Measurements from ENCODE around the gene CLCN3.
"Not testable (repeated sequence)": the region's sequence is repeated elsewhere in the genome, so short reads cannot be mapped to it uniquely, and the experiment has no call there.

CLCN3 gene

DNA sequence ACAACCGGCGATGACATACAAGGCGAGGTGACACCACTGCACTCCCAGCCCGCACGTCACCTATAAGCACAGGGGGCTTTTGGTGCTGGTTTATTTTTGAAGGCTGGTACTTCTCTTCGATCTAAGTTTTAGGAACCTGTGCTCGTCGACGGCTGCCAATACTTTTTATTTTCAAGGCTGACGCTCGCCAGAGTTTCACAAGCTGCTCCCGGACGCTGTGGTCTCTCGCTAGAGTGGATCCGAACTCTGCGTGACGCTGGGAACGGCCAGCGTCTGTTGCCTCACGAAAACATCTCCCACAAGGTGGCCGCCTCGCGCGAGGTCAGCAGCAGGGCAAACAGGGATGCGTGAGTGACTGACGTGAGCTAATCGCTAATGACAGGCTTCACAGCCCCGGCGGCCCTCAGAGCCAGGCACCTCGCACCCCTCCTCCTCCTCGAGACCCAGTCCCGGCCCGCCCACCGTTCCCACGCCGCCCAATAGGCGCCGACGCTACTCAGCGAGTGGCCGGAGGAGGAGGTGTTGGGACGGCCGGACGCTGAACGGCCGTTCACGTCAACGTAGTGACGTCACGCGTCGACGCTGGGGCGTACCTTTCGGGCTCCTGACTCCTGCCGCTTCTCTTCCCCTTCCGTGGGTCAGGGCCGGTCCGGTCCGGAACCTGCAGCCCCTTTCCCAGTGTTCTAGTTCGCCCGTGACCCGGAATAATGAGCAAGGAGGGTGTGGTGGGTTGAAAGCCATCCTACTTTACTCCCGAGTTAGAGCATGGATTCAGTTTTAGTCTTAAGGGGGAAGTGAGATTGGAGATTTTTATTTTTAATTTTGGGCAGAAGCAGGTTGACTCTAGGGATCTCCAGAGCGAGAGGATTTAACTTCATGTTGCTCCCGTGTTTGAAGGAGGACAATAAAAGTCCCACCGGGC is at the start of gene CLCN3:
CLCN3 (plus strand) TSS at position 621 of the 922 bp plus-strand sequence. CDS start 15,351 bp downstream, outside the sequence.
- ATAC-seq (replicated peaks) (peak; percentile 89 to 92), DNase-seq (peak; percentile 96)
- Mint-ChIP-seq H3K4me3 (peak within 1 kb of the TSS; percentile 93 to 96), H3K36me3 (peaks cover 2 to 7% of the 10 kb centered on the region in 2 donors), H3K27me3 (no peaks in the 10 kb centered on the region), H3K4me1 (peaks cover 15 to 31% of the 10 kb centered on the region in 2 donors), H3K27ac (peak within 1 kb of the TSS; percentile 99), H3K9me3 (no peaks in the 10 kb centered on the region)

DNA sequence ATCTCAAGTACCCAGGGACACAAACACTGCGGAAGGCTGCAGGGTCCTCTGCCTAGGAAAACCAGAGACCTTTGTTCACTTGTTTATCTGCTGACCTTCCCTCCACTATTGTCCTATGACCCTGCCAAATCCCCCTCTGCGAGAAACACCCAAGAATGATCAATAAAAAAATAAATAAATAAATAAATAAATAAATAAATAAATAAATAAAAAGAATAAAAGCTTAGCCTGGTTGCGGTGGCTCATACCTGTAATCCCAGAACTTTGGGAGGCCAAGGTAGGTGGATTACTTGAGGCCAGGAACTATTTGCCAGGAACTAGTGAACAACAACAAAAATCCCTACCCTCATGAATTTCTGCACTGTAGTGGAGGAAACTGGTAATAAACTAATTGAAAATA is 49.4 kb upstream of the CLCN3 start:
- Mint-ChIP-seq H3K4me1 (peaks cover 27 to 41% of the 10 kb centered on the region in 2 donors), H3K36me3 (peaks cover 40 to 45% of the 10 kb centered on the region in 2 donors)
- H3K4me3 Mint-ChIP-seq; H3K27ac Mint-ChIP-seq; H3K27me3 Mint-ChIP-seq; ATAC-seq (replicated peaks); H3K9me3 Mint-ChIP-seq; DNase-seq: not testable (repeated sequence)

GRCh38 chr4:169571435-169571834 is 48.9 kb upstream of the CLCN3 start:
- DNase-seq (no peak), ATAC-seq (replicated peaks) (no peak)
- Mint-ChIP-seq H3K4me3 (no peak overlapping the region), H3K4me1 (peaks cover 26 to 39% of the 10 kb centered on the region in 2 donors), H3K27me3 (no peaks in the 10 kb centered on the region), H3K36me3 (peaks cover 39 to 46% of the 10 kb centered on the region in 2 donors), H3K9me3 (no peaks in the 10 kb centered on the region), H3K27ac (no peak overlapping the region)

- Mint-ChIP-seq H3K27ac (peak overlapping the region; percentile 76), H3K9me3 (no peaks in the 10 kb centered on the region), H3K4me3 (no peak overlapping the region), H3K27me3 (no peaks in the 10 kb centered on the region), H3K4me1 (peaks cover 25 to 36% of the 10 kb centered on the region in 2 donors), H3K36me3 (peaks cover 40 to 46% of the 10 kb centered on the region in 2 donors)
- ATAC-seq (replicated peaks) (peak; percentile 63 to 69), DNase-seq (no peak)
Observed at GRCh38 chr4:169573889-169574288, 46.5 kb upstream of the CLCN3 start.

DNA sequence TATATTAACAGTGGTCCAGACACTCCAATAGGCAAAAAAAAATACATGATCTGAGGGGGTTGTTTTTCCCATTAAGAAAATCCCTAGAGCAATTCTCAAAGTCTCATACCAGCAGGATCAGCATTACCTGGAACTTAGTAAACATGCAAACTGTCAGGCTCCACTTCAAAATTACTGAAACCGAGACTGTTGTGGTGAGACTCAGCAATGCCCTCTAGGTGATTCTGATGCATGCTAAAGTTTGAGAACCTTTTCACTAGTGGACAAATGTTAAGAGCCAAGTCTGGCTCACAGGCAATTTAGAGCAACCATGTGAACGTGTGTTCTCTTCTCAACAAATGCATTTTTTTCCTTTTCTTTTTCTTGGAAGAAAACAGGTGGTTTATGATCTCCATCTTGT is 38.2 kb upstream of the CLCN3 start:
- no peaks in the 10 kb centered on the region for H3K4me1 Mint-ChIP-seq
- no peaks in the 10 kb centered on the region for H3K27me3 Mint-ChIP-seq
- peak; percentile 16 to 31 for ATAC-seq (replicated peaks)
- no peak overlapping the region for H3K27ac Mint-ChIP-seq
- H3K4me3 Mint-ChIP-seq, result no peak overlapping the region
- H3K9me3 Mint-ChIP-seq, result no peaks in the 10 kb centered on the region
- peaks cover 6 to 32% of the 10 kb centered on the region in 2 donors for H3K36me3 Mint-ChIP-seq
- no peak for DNase-seq

DNA sequence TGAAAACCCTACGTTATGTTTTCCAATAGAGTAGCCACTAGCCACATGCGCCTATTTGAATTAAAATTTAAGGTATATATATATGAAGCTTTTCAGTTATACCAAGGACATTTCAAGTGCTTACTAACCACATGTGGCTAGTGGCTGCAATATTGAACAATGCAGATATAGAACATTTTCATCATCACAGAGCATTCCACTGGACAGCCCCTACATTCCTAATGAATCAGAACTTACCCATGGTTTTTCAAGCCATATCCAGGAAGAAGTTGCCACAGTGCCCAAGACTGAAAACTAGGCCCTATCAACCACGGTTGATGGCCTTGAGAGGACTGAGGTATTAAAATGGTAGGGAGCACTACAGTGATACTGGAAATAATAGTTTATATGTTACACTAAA is 37.7 kb upstream of the CLCN3 start:
- peaks cover 6 to 32% of the 10 kb centered on the region in 2 donors for H3K36me3 Mint-ChIP-seq
- DNase-seq (no peak), ATAC-seq (replicated peaks) (no peak)
- H3K27ac Mint-ChIP-seq, result no peak overlapping the region
- no peaks in the 10 kb centered on the region for H3K9me3 Mint-ChIP-seq
- H3K27me3 Mint-ChIP-seq, result no peaks in the 10 kb centered on the region
- H3K4me3 Mint-ChIP-seq, result no peak overlapping the region
- no peaks in the 10 kb centered on the region for H3K4me1 Mint-ChIP-seq

GRCh38 chr4:169583563-169583962 is 36.8 kb upstream of the CLCN3 start:
- Mint-ChIP-seq H3K27me3 (no peaks in the 10 kb centered on the region), H3K9me3 (no peaks in the 10 kb centered on the region), H3K4me1 (no peaks in the 10 kb centered on the region), H3K27ac (no peak overlapping the region), H3K36me3 (peaks cover 6 to 32% of the 10 kb centered on the region in 2 donors), H3K4me3 (no peak overlapping the region)
- ATAC-seq (replicated peaks) (no peak), DNase-seq (no peak)

DNA sequence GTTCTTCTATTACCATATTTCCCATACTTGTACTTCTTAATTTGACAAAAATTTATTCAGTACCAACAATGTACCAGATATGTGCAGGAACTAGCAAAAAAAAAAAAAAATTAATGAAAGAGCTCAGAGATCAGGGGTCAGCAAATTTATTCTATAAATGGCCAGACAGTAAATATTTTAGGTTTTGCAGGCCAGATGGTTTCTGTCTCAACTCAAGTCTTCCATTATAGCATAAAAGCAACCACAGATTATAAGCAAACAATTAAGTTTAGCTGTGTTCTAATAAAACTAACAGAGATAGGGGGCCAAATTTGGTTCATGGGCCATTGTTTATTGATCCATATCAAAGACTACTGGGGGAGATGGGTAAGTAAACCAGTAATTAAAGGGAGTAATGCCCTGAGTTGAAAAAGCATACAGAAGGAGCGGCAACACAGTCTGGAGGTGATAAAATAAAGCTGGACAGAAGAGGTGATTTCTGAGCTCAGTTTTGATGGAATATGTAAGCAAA is 27.3 kb upstream of the CLCN3 start:
- no peak overlapping the region for H3K4me3 Mint-ChIP-seq
- no peak for ATAC-seq (replicated peaks)
- no peak overlapping the region for H3K27ac Mint-ChIP-seq
- H3K9me3 Mint-ChIP-seq, result no peaks in the 10 kb centered on the region
- H3K36me3 Mint-ChIP-seq, result peaks cover 16 to 35% of the 10 kb centered on the region in 2 donors
- H3K4me1 Mint-ChIP-seq, result peaks cover 0 to under 1% of the 10 kb centered on the region in 2 donors
- H3K27me3 Mint-ChIP-seq, result no peaks in the 10 kb centered on the region
- no peak for DNase-seq

GRCh38 chr4:169594560-169595195 is 25.7 kb upstream of the CLCN3 start:
- Mint-ChIP-seq H3K27ac (no peak overlapping the region), H3K36me3 (peaks cover 13 to 37% of the 10 kb centered on the region in 2 donors), H3K27me3 (no peaks in the 10 kb centered on the region), H3K4me1 (peaks cover 0 to 2% of the 10 kb centered on the region in 2 donors), H3K4me3 (no peak overlapping the region), H3K9me3 (no peaks in the 10 kb centered on the region)
- DNase-seq (no peak), ATAC-seq (replicated peaks) (no peak)

GRCh38 chr4:169601016-169601771 is 19.2 kb upstream of the CLCN3 start:
- ATAC-seq (replicated peaks), result no peak
- Mint-ChIP-seq H3K36me3 (peaks cover 9 to 29% of the 10 kb centered on the region in 2 donors), H3K4me3 (no peak overlapping the region), H3K27me3 (no peaks in the 10 kb centered on the region), H3K4me1 (peaks cover 4 to 18% of the 10 kb centered on the region in 2 donors), H3K27ac (no peak overlapping the region), H3K9me3 (no peaks in the 10 kb centered on the region)
- DNase-seq, result no peak

- Mint-ChIP-seq H3K4me3 (no peak overlapping the region), H3K9me3 (no peaks in the 10 kb centered on the region), H3K27me3 (no peaks in the 10 kb centered on the region), H3K27ac (no peak overlapping the region), H3K4me1 (peaks cover 5 to 28% of the 10 kb centered on the region in 2 donors), H3K36me3 (peaks cover 12 to 26% of the 10 kb centered on the region in 2 donors)
- ATAC-seq (replicated peaks) (no peak), DNase-seq (no peak)
Observed at GRCh38 chr4:169603312-169603711, 17.1 kb upstream of the CLCN3 start.

DNA sequence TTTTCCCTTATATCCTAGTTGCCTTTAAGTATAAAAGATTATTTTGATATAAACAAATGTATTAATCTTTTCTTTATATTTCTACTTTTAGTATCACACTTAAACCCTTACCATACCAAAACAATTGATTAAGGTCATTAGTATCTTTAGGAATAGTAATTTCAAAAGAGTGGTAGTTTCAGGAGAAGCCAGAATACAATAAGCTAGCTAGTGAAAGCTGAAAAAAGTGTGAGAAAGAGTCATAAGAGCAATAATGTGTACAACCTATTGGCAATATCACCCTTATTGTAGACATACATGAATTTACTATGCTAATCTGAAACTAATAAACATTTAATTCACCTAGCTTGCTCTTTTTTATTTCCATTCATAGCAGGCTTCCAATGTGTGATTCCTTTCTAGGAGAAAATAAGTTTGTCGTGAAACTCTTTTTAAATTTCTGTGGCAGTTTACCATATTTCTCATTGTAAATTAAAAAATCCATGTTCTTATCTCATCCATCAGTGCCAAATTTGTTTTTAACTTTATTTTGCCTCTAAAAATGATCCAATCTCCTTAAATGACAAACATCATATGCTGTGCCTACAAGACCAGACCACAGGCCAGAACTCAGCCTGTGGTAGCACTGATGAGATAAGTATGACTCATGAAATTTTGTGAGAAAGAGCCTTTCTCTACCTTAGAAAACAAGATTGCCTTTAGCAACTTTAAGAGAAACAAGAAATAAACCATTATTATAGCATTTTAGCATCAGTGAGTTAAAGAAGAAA is 16.1 kb upstream of the CLCN3 start:
- no peak overlapping the region for H3K4me3 Mint-ChIP-seq
- H3K27me3 Mint-ChIP-seq, result no peaks in the 10 kb centered on the region
- no peaks in the 10 kb centered on the region for H3K9me3 Mint-ChIP-seq
- peaks cover 5 to 28% of the 10 kb centered on the region in 2 donors for H3K4me1 Mint-ChIP-seq
- DNase-seq, result no peak
- H3K36me3 Mint-ChIP-seq, result peaks cover 12 to 23% of the 10 kb centered on the region in 2 donors
- peak; percentile 53 to 69 for ATAC-seq (replicated peaks)
- H3K27ac Mint-ChIP-seq, result no peak overlapping the region

DNA sequence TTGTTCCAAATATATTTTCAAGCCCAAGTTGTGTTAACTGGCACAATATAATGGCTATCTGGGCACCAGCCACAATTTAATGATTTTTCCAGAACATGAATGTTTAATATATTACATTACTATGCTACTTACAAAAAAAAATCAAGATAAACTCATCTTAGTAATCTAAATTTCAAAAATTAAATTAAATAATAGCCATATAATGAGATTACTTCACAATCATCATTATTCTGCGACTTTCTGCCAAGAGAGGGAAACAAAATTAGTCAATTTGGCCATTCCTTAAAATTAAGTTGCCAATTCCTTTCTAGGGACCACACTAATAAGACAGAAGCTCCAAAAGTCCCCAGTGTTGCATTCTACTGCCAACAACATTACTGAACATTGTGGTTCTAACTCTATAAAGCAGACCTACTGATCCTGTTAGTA is 15.5 kb upstream of the CLCN3 start:
- ATAC-seq (replicated peaks) (no peak), DNase-seq (no peak)
- Mint-ChIP-seq H3K27ac (no peak overlapping the region), H3K36me3 (peaks cover 10 to 21% of the 10 kb centered on the region in 2 donors), H3K27me3 (no peaks in the 10 kb centered on the region), H3K4me3 (no peak overlapping the region), H3K9me3 (no peaks in the 10 kb centered on the region), H3K4me1 (peaks cover 5 to 28% of the 10 kb centered on the region in 2 donors)
